Testis (tissue), 3 donors: Measurements from ENCODE around the gene METAP1D. TPM values are rescaled to one million over a fixed set of nuclear protein-coding genes. Genes with fewer than 3 reads are reported as not detected.

ENCODE experiments used
- DNase-seq: peaks from one replicate; pipeline ENCODE4 v3.0.0-alpha.2; 2019
- H3K27ac ChIP-seq, 2 donors: fragments of 200-600 bp; sonication (generic); one replicate each; pipeline ENCODE4 v1.5.1; 2019
- H3K27me3 ChIP-seq: fragments of 200-600 bp; sonication (generic); one replicate; pipeline ENCODE4 v1.5.1; 2019
- H3K36me3 ChIP-seq: fragments of 200-600 bp; sonication (generic); one replicate; pipeline ENCODE4 v1.5.1; 2017; ENCODE audit warnings: low read depth; ENCODE audit errors: missing control alignments
- H3K4me1 ChIP-seq: fragments of 200-600 bp; sonication (generic); one replicate; pipeline ENCODE4 v1.5.1; 2019
- H3K4me3 ChIP-seq, 2 donors: fragments of 200-600 bp; sonication (generic); one replicate each; pipeline ENCODE4 v1.5.1; 2017 to 2019
- H3K9me3 ChIP-seq: fragments of 200-600 bp; sonication (generic); one replicate; pipeline ENCODE4 v1.5.1; 2017
- CTCF ChIP-seq, 3 experiments: fragments of 450-650 bp in 2 of 3; fragments of 200-600 bp in 1 of 3; sonication (generic) in 1 of 3; IDR thresholded peaks; one replicate each; pipeline ENCODE4 v1.5.1; 2016 to 2019; ENCODE audit warnings: antibody characterized with exemption in 3 of 3, mild to moderate bottlenecking in 2 of 3, moderate library complexity in 1 of 3
- POLR2A ChIP-seq: fragments of 450-650 bp; IDR thresholded peaks from one replicate; pipeline ENCODE4 v1.6.1; 2017; ENCODE audit warnings: antibody characterized with exemption, mild to moderate bottlenecking, moderate library complexity
- WGBS, 2 donors: methylation state at CpG; one replicate each; pipeline ENCODE4 v1.1.5; 2018; 5-methylcytosine and 5-hydroxymethylcytosine counted together
- intact Hi-C: fragments of 100-400 bp; cut with DNase I; formaldehyde crosslinking; loops from one replicate; pipeline ENCODE4 v1.15.1; 2023; ENCODE audit warnings: low total_unique reads
- polyA plus RNA-seq: library from polyadenylated mRNA; stranded (reverse); fragments of 350-450 nt; fragmentation: Illumina TruSeq; extraction: RNeasy Lipid Tissue Mini Kit (QIAGEN cat#74804); gene quantifications from one replicate; pipeline ENCODE4 v1.2.3, GENCODE V29; 2014; ENCODE audit warnings: low read depth, low replicate concordance; ENCODE audit not compliant: insufficient read depth
- total RNA-seq, 2 donors: library from RNA; depleted of rRNA; stranded (reverse); fragments of >200 nt; gene quantifications; one replicate each; pipeline ENCODE4 v1.2.3, GENCODE V29; 2016

The METAP1D gene
- total and polyA plus RNA-seq, 3 donors from 2014 or later: 4.5 to 15.3 (median 13.6) TPM

- H3K9me3 ChIP-seq: no peaks in the 10 kb centered on the region
- intact Hi-C loops: no loop called here
- H3K27ac ChIP-seq: no peak overlapping the region
- H3K27me3 ChIP-seq: peaks cover 5% of the 10 kb centered on the region
- TF ChIP-seq POLR2A (no peak), CTCF (IDR thresholded peaks at IDR 0.05) (no peak)
- no peaks in the 10 kb centered on the region for H3K36me3 ChIP-seq
- WGBS, 2 donors: 18 to 22% methylated on average over 10 of the region's 10 CpGs
- no peak for DNase-seq
- peaks cover 8% of the 10 kb centered on the region for H3K4me1 ChIP-seq
- no peak overlapping the region for H3K4me3 ChIP-seq
Measured at GRCh38 chr2:172089005-172089504, 89.3 kb downstream of the METAP1D start.

DNA sequence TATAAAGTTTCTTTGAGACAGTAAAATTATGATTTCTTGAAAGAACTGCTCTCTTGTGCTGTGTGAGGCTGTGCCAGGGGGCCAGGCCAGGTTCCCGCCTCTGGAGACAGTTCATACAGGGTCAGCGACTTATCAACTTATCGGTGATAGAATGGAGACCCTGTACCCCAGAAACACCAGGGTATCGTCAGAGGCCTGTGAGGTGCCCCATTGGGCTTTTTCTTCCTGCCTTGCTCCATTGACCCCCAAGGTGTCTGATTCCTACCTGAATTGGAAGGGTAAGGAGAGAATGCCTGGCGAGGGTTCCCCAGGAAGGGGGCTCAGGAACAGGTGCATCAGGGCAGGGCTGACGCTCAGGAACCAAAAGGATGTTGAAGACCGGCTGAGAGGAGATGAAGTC lies 89.9 kb downstream of the METAP1D start:
- H3K9me3 ChIP-seq: no peaks in the 10 kb centered on the region
- H3K27me3 ChIP-seq: peaks cover 5% of the 10 kb centered on the region
- intact Hi-C loops: no loop called here
- H3K36me3 ChIP-seq: no peaks in the 10 kb centered on the region
- no peak for TF ChIP-seq POLR2A
- TF ChIP-seq CTCF (IDR thresholded peaks at IDR 0.05): no peak
- no peak overlapping the region for H3K27ac ChIP-seq
- no peak for DNase-seq
- WGBS, 2 donors: 20 to 32% methylated on average over 7 of the region's 7 CpGs
- H3K4me1 ChIP-seq: peaks cover 4% of the 10 kb centered on the region
- no peak overlapping the region for H3K4me3 ChIP-seq

DNA sequence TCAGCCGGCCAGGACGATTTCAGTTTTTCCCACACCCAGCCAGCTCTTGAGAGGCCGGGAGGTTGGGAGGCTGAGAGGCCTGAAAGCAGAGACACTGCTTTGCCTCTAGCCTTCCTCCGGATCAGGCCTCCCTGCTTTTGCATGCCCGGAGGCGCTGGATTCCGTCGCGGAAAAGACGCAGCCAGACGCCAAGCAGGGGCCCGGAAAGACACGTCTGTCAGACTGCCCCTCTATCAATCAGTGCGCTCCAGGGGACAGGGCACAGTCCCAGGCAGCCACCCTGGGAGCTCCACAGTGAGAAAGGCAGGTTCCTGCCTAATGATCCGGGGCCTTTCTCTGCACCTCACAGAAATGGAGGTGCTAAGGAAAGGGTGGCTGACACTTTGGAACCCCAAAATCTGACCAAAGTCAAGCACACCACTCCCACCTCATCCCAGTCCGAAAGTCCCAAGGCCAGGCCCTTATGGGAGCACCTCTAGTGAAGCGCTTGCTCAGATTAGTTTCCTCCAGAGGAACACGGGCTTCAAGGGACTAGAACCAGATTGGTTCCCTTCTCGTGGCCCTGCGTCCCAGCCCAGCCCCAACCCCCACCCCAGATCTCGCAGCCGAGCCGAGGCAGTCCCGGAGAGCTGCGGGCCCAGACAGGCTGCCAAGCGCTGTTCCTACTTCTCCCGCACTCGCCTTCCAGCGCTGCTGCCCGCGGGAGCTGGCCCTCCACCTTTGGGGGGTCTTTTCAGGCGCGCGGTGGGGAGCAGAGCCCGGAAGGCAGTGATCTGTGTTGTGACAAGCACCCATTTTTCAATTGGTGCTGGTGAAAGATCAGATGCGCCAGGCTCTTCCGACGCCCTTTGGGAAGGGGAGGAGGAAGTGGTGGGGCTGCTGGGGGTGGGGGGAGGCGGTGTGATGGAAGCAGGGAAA lies 90.5 kb downstream of the METAP1D start:
- Histone ChIP-seq H3K9me3 (no peaks in the 10 kb centered on the region), H3K4me3 (no peak overlapping the region), H3K27me3 (peaks cover 5% of the 10 kb centered on the region), H3K4me1 (peaks cover 6% of the 10 kb centered on the region), H3K36me3 (no peaks in the 10 kb centered on the region), H3K27ac (no peak overlapping the region)
- intact Hi-C loops: no loop called here
- DNase-seq: no peak
- TF ChIP-seq CTCF (IDR thresholded peaks at IDR 0.05) (no peak), POLR2A (no peak)
- WGBS, 2 donors: 12 to 13% methylated on average over 27 to 39 of the region's 39 CpGs

- no peak overlapping the region for H3K27ac ChIP-seq
- intact Hi-C loops: no loop called here
- DNase-seq: no peak
- H3K9me3 ChIP-seq: no peaks in the 10 kb centered on the region
- 7 to 17% methylated on average over 13 of the region's 13 CpGs for WGBS, 2 donors
- no peak overlapping the region for H3K4me3 ChIP-seq
- TF ChIP-seq CTCF (IDR thresholded peaks at IDR 0.05) (no peak), POLR2A (no peak)
- peaks cover 8% of the 10 kb centered on the region for H3K4me1 ChIP-seq
- H3K27me3 ChIP-seq: peaks cover 5% of the 10 kb centered on the region
- no peaks in the 10 kb centered on the region for H3K36me3 ChIP-seq
Measured at GRCh38 chr2:172091000-172091641, 91.4 kb downstream of the METAP1D start.
